ENCODE results near the gene PRKAG2. TPM values are rescaled to one million over a fixed set of nuclear protein-coding genes. Genes with fewer than 3 reads are reported as not detected.

Gene PRKAG2
- total and polyA plus RNA-seq, 4 donors = 17.5 to 33.3 (median 23.9) TPM

- Histone ChIP-seq H3K4me1 (ENCODE audit: control insufficient read depth in 5 of 5, insufficient read depth in 5 of 5, low read length in 5 of 5) (peaks cover 0 to 5% (median 0%) of the 10 kb centered on the region in 5 donors), H3K27me3 (ENCODE audit: control insufficient read depth in 3 of 3, insufficient read depth in 3 of 3, low read length in 2 of 3) (no peaks in the 10 kb centered on the region), H3K36me3 (ENCODE audit: control insufficient read depth in 4 of 4, insufficient read depth in 4 of 4, low read length in 4 of 4) (no peaks in the 10 kb centered on the region), H3K4me3 (no peak overlapping the region), H3K27ac (ENCODE audit: low read depth in 1 of 2, low read length in 1 of 2) (peak overlapping the region in 1 of 2 donors; percentile 70), H3K9ac (ENCODE audit: insufficient read depth in 1 of 2, low read length in 2 of 2) (no peak overlapping the region), H3K9me3 (ENCODE audit: control insufficient read depth in 4 of 4, insufficient read depth in 3 of 4, low read length in 3 of 4) (no peaks in the 10 kb centered on the region)
- no peak for TF ChIP-seq CTCF (IDR thresholded peaks at IDR 0.05; ENCODE audit: control extremely low read depth, extremely low read depth)
- peak in 1 of 3 donors; percentile 24 for DNase-seq
- no peak for ATAC-seq (ENCODE audit: insufficient read depth, low FRiP score)
- 61% methylated on average over 9 of the region's 9 CpGs for WGBS, 2 donors
Observed at GRCh38 chr7:151637781-151638261, 239.1 kb downstream of the PRKAG2 start.

GRCh38 chr7:151634643-151635042, 242.3 kb downstream of the PRKAG2 start:
- Histone ChIP-seq H3K4me3 (no peak overlapping the region), H3K36me3 (ENCODE audit: control insufficient read depth in 4 of 4, insufficient read depth in 4 of 4, low read length in 4 of 4) (no peaks in the 10 kb centered on the region), H3K27ac (ENCODE audit: low read depth in 1 of 2, low read length in 1 of 2) (no peak overlapping the region), H3K9me3 (ENCODE audit: control insufficient read depth in 4 of 4, insufficient read depth in 3 of 4, low read length in 3 of 4) (no peaks in the 10 kb centered on the region), H3K27me3 (ENCODE audit: control insufficient read depth in 3 of 3, insufficient read depth in 3 of 3, low read length in 2 of 3) (peaks cover 0 to 6% (median 5%) of the 10 kb centered on the region in 3 donors), H3K9ac (ENCODE audit: insufficient read depth in 1 of 2, low read length in 2 of 2) (no peak overlapping the region), H3K4me1 (ENCODE audit: control insufficient read depth in 5 of 5, insufficient read depth in 5 of 5, low read length in 5 of 5) (peaks cover 0 to 16% (median 4%) of the 10 kb centered on the region in 5 donors)
- no peak for TF ChIP-seq CTCF (IDR thresholded peaks at IDR 0.05; ENCODE audit: control extremely low read depth, extremely low read depth)
- ATAC-seq (ENCODE audit: insufficient read depth, low FRiP score) (no peak), DNase-seq (no peak)
- WGBS, 2 donors = 97 to 100% methylated on average over 2 of the region's 2 CpGs

GRCh38 chr7:151633516-151633812, 243.5 kb downstream of the PRKAG2 start:
- 97 to 100% methylated on average over 1 of the region's 1 CpG for WGBS, 2 donors
- peaks cover 0 to 6% (median 5%) of the 10 kb centered on the region in 3 donors for H3K27me3 ChIP-seq (ENCODE audit: control insufficient read depth in 3 of 3, insufficient read depth in 3 of 3, low read length in 2 of 3)
- no peak for ATAC-seq (ENCODE audit: insufficient read depth, low FRiP score)
- H3K4me3 ChIP-seq = no peak overlapping the region
- H3K4me1 ChIP-seq (ENCODE audit: control insufficient read depth in 5 of 5, insufficient read depth in 5 of 5, low read length in 5 of 5) = peaks cover 0 to 19% (median 4%) of the 10 kb centered on the region in 5 donors
- TF ChIP-seq CTCF (IDR thresholded peaks at IDR 0.05; ENCODE audit: control extremely low read depth, extremely low read depth) = no peak
- H3K36me3 ChIP-seq (ENCODE audit: control insufficient read depth in 4 of 4, insufficient read depth in 4 of 4, low read length in 4 of 4) = no peaks in the 10 kb centered on the region
- DNase-seq = no peak
- no peak overlapping the region for H3K27ac ChIP-seq (ENCODE audit: low read depth in 1 of 2, low read length in 1 of 2)
- no peaks in the 10 kb centered on the region for H3K9me3 ChIP-seq (ENCODE audit: control insufficient read depth in 4 of 4, insufficient read depth in 3 of 4, low read length in 3 of 4)
- H3K9ac ChIP-seq (ENCODE audit: insufficient read depth in 1 of 2, low read length in 2 of 2) = no peak overlapping the region
